K562 (cell line): ENCODE results near the gene PGGHG.

ENCODE experiments used
- BRCA1 ChIP-seq, 2 experiments: fragments of 450-650 bp in 1 of 2; sonication (generic) in 1 of 2; formaldehyde crosslinking in 1 of 2; IDR thresholded peaks; 2 replicates each; pipeline versions ENCODE4 v1.5.0 to v1.6.1; 2017 to 2020; ENCODE audit warnings: mild to moderate bottlenecking in 1 of 2, missing genetic modification reagents in 1 of 2
- FOXM1 ChIP-seq, 2 experiments: fragments of 450-650 bp in 1 of 2; sonication (generic) in 1 of 2; formaldehyde crosslinking in 1 of 2; IDR thresholded peaks; 2 replicates each; pipeline versions ENCODE4 v1.6.1 to v1.9.0; 2017 to 2022; ENCODE audit warnings: low read depth in 2 of 2, mild to moderate bottlenecking in 2 of 2, missing genetic modification reagents in 1 of 2, moderate library complexity in 1 of 2

DNA sequence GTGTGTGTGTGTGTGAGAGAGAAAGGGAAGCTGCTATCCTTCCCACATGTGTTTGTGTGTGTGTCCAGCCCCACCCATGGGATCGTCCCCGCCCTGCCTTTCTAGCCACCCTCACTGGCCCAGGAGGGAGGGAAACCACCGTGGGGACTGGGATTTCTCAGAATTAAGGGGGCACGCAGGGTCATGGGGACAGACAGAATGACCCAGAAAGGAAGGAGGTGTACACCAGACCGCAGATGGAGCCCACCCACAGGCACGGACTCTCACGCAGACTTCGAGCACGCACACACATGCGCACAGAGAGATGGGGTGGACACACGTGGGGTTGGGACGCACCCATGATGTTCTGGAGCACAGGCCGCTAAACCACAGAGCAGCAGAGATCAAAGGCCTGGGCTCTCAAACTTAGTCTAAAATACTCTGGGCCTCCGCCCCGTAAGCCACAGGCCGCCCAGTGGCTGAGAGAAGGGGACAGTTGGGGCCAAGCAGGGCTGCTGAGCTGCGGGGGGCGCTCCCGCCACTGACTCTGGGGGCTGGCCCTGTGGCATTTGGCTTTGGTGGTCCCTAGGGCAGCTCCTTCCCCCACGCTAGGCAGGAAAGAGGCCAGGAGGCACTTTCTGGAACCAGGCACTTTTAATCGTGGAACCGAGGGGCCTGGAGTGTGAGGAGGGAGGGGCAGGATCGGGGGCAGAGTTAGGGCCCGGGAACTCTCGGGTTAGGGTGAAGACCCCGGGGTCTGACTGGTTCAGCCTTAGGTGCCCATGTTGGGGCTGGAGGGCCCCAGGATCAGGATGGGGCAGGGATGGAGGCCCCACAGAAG lies 8.9 kb downstream of the PGGHG start:
- TF ChIP-seq BRCA1 (IDR thresholded peaks at IDR 0.05) (no peak), BRCA1 (CRISPR knock-in tag; IDR thresholded peaks at IDR 0.05) (no peak), FOXM1 (IDR thresholded peaks at IDR 0.05; ENCODE audit: low read depth) (no peak), FOXM1 (CRISPR knock-in tag; IDR thresholded peaks at IDR 0.05; ENCODE audit: low read depth) (no peak)
